Mesothelial cell of epicardium (in vitro differentiated cells): ENCODE data around the gene FBRSL1. TPM values are rescaled to one million over a fixed set of nuclear protein-coding genes. Genes with fewer than 3 reads are reported as not detected.
A peak's percentile ranks its signal among the peaks of the same experiment; 100 is the strongest.

Experiments
- DNase-seq, 2 experiments: peaks; one replicate each; pipeline ENCODE4 v3.0.0; 2021; ENCODE audit warnings: low spot score in 2 of 2; ENCODE audit not compliant: unreplicated experiment in 2 of 2
- H3K27ac Mint-ChIP-seq: 2 replicates; pipeline ENCODE4 v1.8.0; 2021; ENCODE audit warnings: mixed read lengths
- H3K27me3 Mint-ChIP-seq: 2 replicates; pipeline ENCODE4 v1.8.0; 2021; ENCODE audit warnings: low read depth, mixed read lengths
- H3K36me3 Mint-ChIP-seq: 2 replicates; pipeline ENCODE4 v1.8.0; 2021; ENCODE audit warnings: mixed read lengths
- H3K4me1 Mint-ChIP-seq: 2 replicates; pipeline ENCODE4 v1.8.0; 2021; ENCODE audit warnings: mixed read lengths
- H3K4me3 Mint-ChIP-seq: 2 replicates; pipeline ENCODE4 v1.8.0; 2021; ENCODE audit warnings: mild to moderate bottlenecking, moderate library complexity, mixed read lengths
- H3K9me3 Mint-ChIP-seq: 2 replicates; pipeline ENCODE4 v1.8.0; 2021; ENCODE audit warnings: mixed read lengths
- CTCF ChIP-seq: fragments of 200-600 bp; sonication (generic); IDR thresholded peaks from one replicate; pipeline ENCODE4 v1.5.0; 2021; ENCODE audit warnings: antibody characterized with exemption; ENCODE audit not compliant: unreplicated experiment
- total RNA-seq: library from RNA; stranded (reverse); gene quantifications from 3 replicates; pipeline ENCODE4 v1.2.1, GENCODE V29; 2021

Gene FBRSL1
- total RNA-seq, 1 donor from 2014 or later, result 115 TPM

GRCh38 chr12:132512197-132513069 lies 22.5 kb downstream of the FBRSL1 start:
- no peak for DNase-seq
- peaks cover 10% of the 10 kb centered on the region for H3K36me3 Mint-ChIP-seq
- no peaks in the 10 kb centered on the region for H3K27me3 Mint-ChIP-seq
- peaks cover 8% of the 10 kb centered on the region for H3K4me1 Mint-ChIP-seq
- H3K9me3 Mint-ChIP-seq, result no peaks in the 10 kb centered on the region
- H3K4me3 Mint-ChIP-seq, result no peak overlapping the region
- no peak overlapping the region for H3K27ac Mint-ChIP-seq
- no peak for TF ChIP-seq CTCF

- H3K4me1 Mint-ChIP-seq, result peaks cover 8% of the 10 kb centered on the region
- peaks cover 14% of the 10 kb centered on the region for H3K36me3 Mint-ChIP-seq
These were observed 23.1 kb downstream of the FBRSL1 start for GRCh38 chr12:132513070-132513398.

DNA sequence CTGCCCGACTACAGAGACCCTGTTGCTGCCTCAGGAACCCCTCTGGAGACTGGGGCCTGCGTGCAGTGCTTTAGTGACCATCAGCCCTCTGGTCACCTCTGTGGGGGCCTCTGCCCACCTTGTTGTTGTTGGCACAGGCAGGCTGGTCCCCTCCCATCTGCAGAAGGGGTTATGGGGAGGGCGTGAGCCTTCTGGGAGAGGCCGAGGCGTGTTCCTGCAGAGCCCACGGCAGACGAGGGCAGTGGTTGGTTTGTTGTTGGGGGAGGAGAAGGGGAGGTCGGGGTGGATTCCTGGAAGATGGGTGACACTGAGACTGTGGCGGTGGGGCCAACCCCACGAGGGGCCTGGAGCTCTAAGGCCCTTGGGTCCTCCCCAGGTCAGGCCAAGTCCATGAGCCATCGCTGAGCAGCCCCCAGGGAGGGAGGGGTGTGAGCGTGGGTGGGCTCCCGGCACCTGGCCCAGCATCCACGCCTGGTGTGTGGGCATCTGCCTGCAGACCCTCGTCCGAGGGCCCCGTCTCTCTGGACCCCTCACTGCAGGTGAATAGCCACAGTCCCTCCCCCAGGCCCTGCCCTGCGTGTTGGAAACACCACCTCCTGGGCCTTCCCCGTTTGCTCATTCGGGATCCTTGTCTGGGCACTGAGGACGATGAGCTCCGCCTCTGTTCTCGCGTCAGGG lies 23.6 kb downstream of the FBRSL1 start:
- Mint-ChIP-seq H3K4me3 (no peak overlapping the region), H3K27me3 (no peaks in the 10 kb centered on the region), H3K4me1 (peaks cover 8% of the 10 kb centered on the region), H3K27ac (peak overlapping the region; percentile 59), H3K9me3 (peaks cover 3% of the 10 kb centered on the region), H3K36me3 (peaks cover 19% of the 10 kb centered on the region)
- no peak for DNase-seq
- no peak for TF ChIP-seq CTCF

More at GRCh38 chr12:132513070-132513398, 23.1 kb downstream of the FBRSL1 start:
- TF ChIP-seq CTCF, result no peak
- Mint-ChIP-seq H3K27ac (peak overlapping the region; percentile 59), H3K27me3 (no peaks in the 10 kb centered on the region), H3K9me3 (no peaks in the 10 kb centered on the region), H3K4me3 (no peak overlapping the region)
- DNase-seq, result no peak

DNA sequence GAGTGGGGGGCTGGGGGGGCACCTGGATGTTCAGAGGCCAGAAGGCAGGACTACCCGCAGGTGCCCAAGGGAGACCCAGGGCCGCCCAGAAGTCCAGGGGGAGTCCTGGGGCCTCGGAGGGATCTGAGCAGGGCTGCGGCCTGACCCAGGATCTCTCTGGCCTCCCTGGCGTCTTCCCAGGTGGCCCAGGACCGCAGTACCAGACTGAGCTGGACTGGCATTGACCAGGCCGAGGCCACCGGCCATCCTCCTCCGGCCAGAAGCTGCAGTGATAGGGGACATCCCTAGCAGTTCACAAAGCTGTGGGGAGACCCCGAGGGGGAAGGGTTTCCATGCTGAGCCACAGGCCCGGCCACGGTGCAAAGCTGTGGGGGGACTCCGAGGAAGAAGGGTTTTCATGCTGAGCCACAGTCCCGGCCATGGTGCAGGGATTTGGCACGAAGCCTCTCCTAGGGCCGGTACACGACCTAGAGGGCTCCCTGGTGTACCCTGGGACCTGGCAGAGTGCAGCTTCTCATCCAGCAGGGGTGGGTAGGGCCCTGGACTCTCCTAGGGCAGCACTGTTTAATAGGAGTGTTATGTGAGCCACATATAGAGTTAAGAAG lies 24.4 kb downstream of the FBRSL1 start:
- TF ChIP-seq CTCF, result no peak
- Mint-ChIP-seq H3K9me3 (peaks cover 8% of the 10 kb centered on the region), H3K27ac (no peak overlapping the region), H3K27me3 (no peaks in the 10 kb centered on the region), H3K36me3 (peaks cover 27% of the 10 kb centered on the region), H3K4me1 (peaks cover 8% of the 10 kb centered on the region), H3K4me3 (no peak overlapping the region)
- DNase-seq, result no peak

DNA sequence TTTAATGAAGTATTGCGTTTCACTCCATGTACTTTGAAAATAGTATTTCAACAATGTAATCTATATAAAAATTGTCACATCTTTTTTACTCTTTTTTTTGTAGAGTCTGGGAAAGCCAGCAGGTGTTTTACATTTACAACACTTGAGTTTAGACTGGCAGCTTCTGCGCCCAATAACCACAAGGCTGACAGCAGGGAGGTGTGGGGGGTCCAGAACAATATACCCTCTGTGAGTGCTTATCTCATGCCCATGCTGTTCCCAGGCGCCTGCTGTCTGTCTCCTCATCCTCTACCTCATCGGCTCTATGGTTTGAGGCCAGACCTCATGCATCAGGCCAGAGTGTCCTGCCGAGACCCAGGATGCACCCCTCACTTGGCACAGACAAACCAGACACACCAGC lies 24.9 kb downstream of the FBRSL1 start:
- peaks cover 8% of the 10 kb centered on the region for H3K4me1 Mint-ChIP-seq
- TF ChIP-seq CTCF, result no peak
- peaks cover 27% of the 10 kb centered on the region for H3K36me3 Mint-ChIP-seq
- H3K9me3 Mint-ChIP-seq, result peaks cover 8% of the 10 kb centered on the region
- H3K4me3 Mint-ChIP-seq, result no peak overlapping the region
- no peak for DNase-seq
- H3K27ac Mint-ChIP-seq, result no peak overlapping the region
- no peaks in the 10 kb centered on the region for H3K27me3 Mint-ChIP-seq
